Measurements from ENCODE around the gene GJA3.

The GJA3 gene

DNA sequence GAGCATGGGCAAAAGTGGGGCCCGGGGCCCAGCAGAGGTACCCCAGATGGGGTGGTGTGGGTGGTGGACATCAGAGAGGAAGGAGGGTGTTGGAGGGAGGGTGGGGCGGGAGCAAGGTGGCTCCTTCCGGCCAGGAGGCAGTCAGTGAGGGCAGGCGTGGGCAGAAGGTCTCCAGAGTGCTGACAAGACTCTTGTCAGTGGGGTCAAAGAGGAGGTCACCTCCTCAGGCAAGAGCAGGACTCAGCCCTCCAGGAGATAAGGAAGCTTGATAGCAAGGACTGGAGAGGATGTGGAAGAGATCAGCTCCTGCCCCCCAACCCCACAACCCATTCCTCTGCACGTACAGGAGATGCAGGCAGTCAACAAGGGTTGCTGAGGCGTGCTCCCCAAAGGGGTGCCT lies 9.8 kb downstream of the GJA3 start:
- DNase-seq (ENCODE audit: low read depth in 2 of 2), result no peak

- DNase-seq (ENCODE audit: low read depth in 2 of 2), result no peak
These were observed 10.3 kb downstream of the GJA3 start for GRCh38 chr13:20150561-20150960.

DNA sequence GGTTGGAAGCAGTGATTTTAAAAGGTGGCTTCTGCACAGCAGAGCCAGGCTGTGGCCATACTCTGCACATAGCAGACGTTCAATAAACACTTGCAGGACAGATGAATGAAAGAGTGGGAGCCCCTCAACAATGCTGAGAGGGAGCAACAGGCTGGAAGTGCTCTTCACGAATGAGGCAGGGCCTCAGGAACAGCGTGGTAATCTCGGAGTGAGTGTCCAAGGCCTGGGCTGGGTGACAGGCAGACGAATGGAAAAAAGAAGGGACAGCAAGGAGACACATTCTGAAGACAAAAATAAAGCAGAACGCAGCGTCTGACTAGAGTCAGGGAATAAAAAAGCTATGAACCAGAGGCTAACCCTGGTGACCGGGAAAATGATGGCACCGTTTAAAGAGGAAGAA lies 11.1 kb downstream of the GJA3 start:
- no peak for DNase-seq (ENCODE audit: low read depth in 2 of 2)

- DNase-seq (ENCODE audit: low read depth in 2 of 2), result no peak
These were observed 12.2 kb downstream of the GJA3 start for GRCh38 chr13:20148501-20149183.

- DNase-seq (ENCODE audit: low read depth in 2 of 2), result no peak
These were observed 14.5 kb downstream of the GJA3 start for GRCh38 chr13:20146381-20146780.

DNA sequence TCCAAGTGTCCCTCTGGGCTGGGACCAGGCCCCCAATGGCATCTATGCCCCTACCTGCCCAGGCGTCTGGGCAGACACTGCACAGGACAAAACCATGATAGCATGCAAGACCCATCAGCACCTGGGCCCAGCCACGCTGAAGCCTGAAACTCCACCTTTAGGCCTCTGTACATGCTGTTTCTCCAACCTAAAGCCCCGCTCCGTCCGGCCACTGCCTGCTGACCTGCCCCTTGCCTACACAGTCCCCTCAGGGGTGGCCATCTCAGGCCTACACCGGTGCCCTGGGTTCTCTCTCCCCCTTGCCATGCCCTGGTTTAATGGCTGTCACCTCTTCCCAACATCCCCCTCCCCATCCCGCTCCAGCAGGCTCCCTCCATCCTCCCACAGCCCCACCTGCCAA lies 15.3 kb downstream of the GJA3 start:
- DNase-seq (ENCODE audit: low read depth in 2 of 2), result no peak

DNA sequence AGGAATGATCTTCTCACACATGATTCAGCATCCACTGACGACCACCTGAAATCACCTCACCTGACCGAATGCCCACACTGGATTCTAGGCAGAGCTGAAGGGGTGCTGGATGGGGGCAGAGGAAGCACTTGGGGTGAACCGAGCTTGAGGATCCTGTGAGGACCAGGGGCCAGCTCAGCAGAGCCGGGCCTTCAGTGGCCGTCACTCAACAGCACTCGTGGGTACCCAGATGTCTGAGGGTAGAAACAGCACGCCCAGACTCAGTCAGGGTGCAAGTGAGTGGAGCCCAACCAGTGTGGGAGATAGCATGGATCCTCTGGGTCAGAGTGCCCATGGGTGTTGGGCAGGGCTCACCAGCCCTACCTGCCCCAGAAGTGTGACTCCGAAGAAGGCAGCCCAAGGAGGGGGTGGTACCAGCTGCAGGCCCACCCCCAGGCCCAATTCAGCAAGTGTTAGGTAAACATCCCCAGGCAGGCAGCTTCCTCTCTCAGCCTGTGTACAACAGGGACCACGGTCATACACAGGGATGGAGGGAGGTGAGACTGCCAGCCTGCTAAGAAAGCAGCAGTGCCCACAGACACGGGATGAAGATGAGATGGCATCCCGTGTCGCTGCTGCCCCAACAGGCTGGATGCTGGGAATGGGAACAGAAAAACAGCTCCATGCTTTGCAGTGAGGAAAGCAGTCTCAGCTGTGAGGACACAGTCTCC lies 16.6 kb downstream of the GJA3 start:
- no peak for DNase-seq (ENCODE audit: low read depth in 2 of 2)

- no peak for DNase-seq (ENCODE audit: low read depth in 2 of 2)
These were observed 17.8 kb downstream of the GJA3 start for GRCh38 chr13:20142927-20143480.

GRCh38 chr13:20142023-20142926 lies 18.6 kb downstream of the GJA3 start:
- DNase-seq (ENCODE audit: low read depth in 2 of 2), result no peak

DNA sequence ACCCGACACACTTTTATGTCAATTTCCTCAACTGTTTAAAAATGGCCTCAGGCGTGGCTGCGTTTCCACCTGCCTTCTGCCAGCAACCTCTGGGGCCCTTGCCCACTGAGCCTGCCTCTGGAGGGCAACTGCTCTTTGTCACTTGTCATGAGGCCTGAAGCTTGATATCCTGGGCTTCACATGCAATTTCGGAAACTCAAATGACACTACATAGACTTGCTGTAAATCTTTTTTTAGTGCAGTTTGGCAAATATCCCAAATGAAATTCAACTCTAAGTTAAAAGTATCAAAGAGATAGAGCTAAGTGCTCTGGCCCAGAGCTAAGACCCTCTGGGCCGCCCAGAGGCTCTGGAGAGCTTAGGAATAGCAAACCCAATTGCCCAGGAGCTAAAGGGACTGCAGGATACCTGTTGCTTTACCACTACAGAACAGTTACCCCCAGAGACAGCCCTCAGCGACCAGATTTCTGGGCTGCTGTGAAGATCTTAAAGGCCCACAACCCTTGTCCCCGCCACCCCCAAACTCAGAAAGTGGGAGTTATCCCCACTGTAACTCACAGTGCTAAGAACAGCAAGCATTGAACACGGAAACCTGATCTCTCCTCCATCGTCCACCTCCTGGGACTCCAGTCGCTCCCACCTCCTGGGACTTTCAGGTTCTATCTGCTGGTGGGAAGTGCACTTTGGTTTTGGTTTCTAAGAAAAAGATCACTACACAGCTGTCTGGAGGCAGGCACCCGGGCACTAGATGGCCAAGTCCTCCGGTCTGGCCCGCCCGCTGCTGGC lies 19.4 kb downstream of the GJA3 start:
- no peak for DNase-seq (ENCODE audit: low read depth in 2 of 2)

GRCh38 chr13:20140487-20140886 lies 20.4 kb downstream of the GJA3 start:
- DNase-seq (ENCODE audit: low read depth in 2 of 2), result no peak

DNA sequence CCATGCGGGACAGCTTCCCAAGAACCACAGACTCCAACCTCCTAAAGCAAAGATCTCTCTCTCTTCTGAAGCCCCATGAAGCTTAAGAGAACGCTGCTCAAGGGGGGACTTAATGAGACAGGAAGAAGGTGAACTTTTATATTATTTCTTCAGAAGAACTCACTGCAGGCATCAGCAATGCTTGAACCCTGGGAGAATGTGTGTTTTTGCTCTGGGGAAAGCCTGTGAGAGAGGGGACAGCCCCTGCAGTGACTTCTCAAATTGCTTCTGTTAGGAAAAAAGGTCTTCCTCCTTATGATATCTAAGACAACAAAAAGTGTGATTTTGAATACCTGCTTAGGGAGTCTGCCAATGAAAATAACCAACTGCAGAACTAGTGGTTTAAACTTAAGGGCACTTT lies 23.0 kb downstream of the GJA3 start:
- DNase-seq (ENCODE audit: low read depth in 2 of 2), result no peak

DNA sequence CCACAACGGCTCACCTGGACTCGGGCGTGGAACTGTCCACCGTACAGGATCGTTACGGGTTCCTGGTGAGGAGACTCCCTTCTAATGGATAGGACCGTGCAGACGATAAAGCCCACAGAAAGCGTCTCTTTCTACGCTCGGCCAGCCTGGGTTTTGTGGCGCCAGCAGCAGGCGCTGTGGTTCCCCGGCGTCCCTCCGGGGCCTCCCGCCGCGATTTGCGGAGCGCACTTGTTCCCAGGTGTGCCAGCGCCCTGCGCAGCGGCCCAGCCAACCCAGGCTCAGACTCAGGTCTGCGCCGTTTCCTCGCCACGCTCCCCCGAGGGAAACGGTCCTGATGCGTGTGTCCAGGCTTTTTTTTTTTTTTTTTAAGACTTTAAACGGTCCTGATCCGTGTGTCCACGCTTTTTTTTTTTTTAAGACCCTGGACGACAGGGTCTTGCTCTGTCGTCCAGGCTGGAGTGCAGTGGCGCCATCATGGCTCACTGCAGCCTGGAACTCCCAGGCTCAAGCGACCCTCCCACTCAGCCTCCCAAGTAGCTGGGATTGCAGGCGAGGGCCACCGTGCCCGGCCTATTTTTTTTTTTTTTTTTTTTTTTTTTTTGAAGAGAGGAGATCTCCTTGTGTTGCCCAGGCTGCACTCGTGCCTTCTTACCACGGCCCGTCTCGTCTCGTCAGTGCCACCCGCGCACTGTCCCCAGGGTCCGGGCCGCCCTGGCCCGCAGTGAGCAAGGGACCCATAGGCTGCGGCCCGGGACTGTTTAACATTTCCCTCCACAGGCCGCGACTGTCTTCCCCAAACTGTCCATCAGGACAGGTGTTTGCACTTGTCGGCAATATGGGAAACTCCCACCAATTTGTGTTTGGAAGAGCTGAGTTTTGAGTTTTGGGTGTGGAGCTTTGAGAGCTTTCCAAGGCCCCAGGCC lies 23.8 kb downstream of the GJA3 start:
- DNase-seq (ENCODE audit: low read depth in 2 of 2), result peak in 1 of 2 donors; percentile 54

DNA sequence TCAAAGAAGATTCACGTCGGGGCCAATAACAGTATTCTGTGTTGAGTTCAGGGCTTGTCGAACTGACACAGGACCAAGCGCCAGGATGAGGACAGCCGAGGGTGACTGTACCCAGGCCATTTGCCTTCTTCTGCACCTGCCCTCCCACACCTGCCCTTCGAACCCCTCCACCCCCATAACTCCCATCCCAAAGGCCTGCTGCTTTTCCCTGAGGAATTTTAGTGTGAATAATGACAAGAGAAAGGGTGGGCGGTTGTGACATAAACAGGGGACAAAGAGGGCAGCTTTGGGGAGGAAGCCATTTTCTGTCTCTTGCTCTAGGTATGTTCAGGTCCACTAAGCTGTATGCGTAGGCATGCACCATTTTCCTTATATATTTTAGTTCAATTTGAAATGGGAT lies 26.1 kb downstream of the GJA3 start:
- DNase-seq (ENCODE audit: low read depth in 2 of 2), result no peak

DNA sequence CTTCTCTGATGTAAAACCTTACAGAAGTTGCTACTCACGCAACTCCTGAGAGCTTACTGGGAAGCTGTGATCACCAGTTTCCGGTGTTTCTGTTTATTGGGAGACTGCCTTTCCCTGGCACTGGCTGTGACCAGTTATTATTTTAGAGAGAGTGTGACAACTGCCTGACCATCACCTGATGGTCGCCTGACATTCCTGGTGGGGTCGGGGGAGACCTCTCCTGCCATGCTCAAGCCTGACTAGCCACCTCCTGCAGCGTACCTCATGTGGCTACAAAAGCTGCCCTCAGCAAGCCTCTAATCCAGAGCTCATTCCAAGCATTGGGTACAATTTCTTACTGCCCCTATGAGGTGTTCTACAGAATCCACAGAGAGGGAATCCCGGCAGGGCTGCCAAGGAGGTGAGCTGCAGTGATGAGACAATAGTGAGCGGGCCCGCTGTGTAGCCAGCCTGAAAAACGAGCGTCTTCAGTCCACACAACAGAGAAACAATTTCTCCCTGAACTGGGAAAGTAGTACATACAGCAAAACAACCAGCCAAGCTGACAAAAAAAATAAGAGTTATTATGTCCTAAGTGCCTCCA lies 28.7 kb downstream of the GJA3 start:
- no peak for DNase-seq (ENCODE audit: low read depth in 2 of 2)

DNA sequence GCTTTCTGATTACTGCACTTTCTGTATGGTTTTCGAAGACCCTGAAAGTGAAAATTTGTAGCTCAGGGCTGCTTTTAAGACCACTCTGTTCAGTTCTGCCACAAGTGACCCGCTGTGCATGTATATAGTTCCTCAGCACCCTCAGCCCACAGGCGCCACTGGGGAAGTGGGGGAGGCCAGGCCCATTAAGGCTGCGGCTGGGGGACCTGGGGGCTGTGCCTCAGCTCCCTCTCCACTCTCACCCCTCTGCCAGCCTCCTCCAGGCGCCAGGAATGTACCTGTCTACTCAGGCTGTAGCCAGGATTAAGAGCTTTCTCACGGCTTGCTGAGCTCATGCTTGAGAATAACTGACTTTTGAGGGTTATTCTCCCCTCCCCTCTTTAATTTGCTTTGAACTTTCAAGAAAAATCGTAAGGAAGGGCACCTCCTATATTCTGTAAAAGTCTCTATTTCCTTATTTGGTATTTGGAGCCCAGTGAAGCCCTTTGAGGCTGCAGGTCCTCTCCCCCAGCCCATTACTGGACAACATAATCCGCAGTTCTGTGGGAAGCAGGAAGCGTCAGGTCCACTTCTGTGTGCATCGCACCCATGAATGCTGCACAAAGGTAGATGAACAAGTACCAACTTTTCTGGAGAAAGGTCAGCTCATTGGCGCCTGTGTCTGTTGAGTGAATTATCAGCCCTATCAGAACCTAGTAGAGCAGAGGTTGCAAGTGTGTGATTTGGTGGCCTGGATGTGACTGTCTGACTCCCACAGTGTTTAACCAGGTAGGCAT lies 29.6 kb downstream of the GJA3 start:
- no peak for DNase-seq (ENCODE audit: low read depth in 2 of 2)

GRCh38 chr13:20130652-20131051 lies 30.2 kb downstream of the GJA3 start:
- no peak for DNase-seq (ENCODE audit: low read depth in 2 of 2)

GRCh38 chr13:20130012-20130411 lies 30.8 kb downstream of the GJA3 start:
- DNase-seq (ENCODE audit: low read depth in 2 of 2), result no peak

- no peak for DNase-seq (ENCODE audit: low read depth in 2 of 2)
These were observed 31.8 kb downstream of the GJA3 start for GRCh38 chr13:20129076-20129475.
